Breast epithelium (tissue), 4 donors: ENCODE data around the gene TBC1D22B. TPM values are rescaled to one million over a fixed set of nuclear protein-coding genes. Genes with fewer than 3 reads are reported as not detected.

Source experiments
- DNase-seq, 2 donors: peaks; one replicate each; pipeline ENCODE4 v3.0.0-alpha.2; 2019; ENCODE audit warnings: low spot score in 2 of 2
- H3K27ac ChIP-seq, 2 donors: fragments of 200-600 bp; sonication (generic) in 1 of 2; one replicate each; pipeline ENCODE4 v1.5.1; 2016 to 2019; ENCODE audit warnings: mild to moderate bottlenecking in 1 of 2
- H3K27me3 ChIP-seq, 2 donors: fragments of 200-600 bp; sonication (generic) in 1 of 2; one replicate each; pipeline versions ENCODE4 v1.5.1 to v1.6.0; 2017 to 2019; ENCODE audit warnings: control low read depth in 1 of 2, mild to moderate bottlenecking in 1 of 2
- H3K36me3 ChIP-seq: fragments of 200-600 bp; one replicate; pipeline ENCODE4 v1.5.1; 2019
- H3K4me1 ChIP-seq, 2 donors: fragments of 200-600 bp; sonication (generic); one replicate each; pipeline ENCODE4 v1.5.1; 2016 to 2019; ENCODE audit warnings: control low read depth in 1 of 2
- H3K4me3 ChIP-seq, 3 donors: fragments of 200-600 bp; sonication (generic); 1 replicate in 2 of 3; 2 replicates in 1 of 3; pipeline ENCODE4 v1.5.1; 2016 to 2019; ENCODE audit warnings: mild to moderate bottlenecking in 3 of 3, moderate library complexity in 2 of 3
- H3K9me3 ChIP-seq, 2 donors: fragments of 200-600 bp; sonication (generic) in 1 of 2; one replicate each; pipeline ENCODE4 v1.5.1; 2016 to 2019; ENCODE audit warnings: control low read depth in 1 of 2
- POLR2A ChIP-seq: fragments of 450-650 bp; IDR thresholded peaks from one replicate; pipeline ENCODE4 v1.6.1; 2016; ENCODE audit warnings: antibody characterized with exemption, mild to moderate bottlenecking, moderate library complexity
- POLR2AphosphoS5 ChIP-seq, 3 donors: sonication (generic); formaldehyde crosslinking; IDR thresholded peaks; one replicate each; pipeline ENCODE4 v1.6.1; 2017; ENCODE audit warnings: antibody characterized with exemption in 3 of 3
- intact Hi-C: fragments of 100-400 bp; cut with DNase I; formaldehyde crosslinking; loops from one replicate; pipeline ENCODE4 v1.15.1; 2023; ENCODE audit warnings: low total_unique reads
- total RNA-seq, 3 donors: library from RNA; depleted of rRNA; stranded (reverse); fragments of >200 nt; gene quantifications; one replicate each; pipeline ENCODE4 v1.1.0, GENCODE V29; 2016
- TF ChIP-seq, protein P1 (sequence below), 3 donors: fragments of 450-650 bp; IDR thresholded peaks; one replicate each; pipeline ENCODE4 v1.5.1; 2016 to 2017; ENCODE audit warnings: antibody characterized with exemption in 3 of 3, mild to moderate bottlenecking in 3 of 3, moderate library complexity in 3 of 3

TBC1D22B gene
- total RNA-seq, 3 donors from 2014 or later, result 5.8 to 12.4 (median 8.8) TPM

DNA sequence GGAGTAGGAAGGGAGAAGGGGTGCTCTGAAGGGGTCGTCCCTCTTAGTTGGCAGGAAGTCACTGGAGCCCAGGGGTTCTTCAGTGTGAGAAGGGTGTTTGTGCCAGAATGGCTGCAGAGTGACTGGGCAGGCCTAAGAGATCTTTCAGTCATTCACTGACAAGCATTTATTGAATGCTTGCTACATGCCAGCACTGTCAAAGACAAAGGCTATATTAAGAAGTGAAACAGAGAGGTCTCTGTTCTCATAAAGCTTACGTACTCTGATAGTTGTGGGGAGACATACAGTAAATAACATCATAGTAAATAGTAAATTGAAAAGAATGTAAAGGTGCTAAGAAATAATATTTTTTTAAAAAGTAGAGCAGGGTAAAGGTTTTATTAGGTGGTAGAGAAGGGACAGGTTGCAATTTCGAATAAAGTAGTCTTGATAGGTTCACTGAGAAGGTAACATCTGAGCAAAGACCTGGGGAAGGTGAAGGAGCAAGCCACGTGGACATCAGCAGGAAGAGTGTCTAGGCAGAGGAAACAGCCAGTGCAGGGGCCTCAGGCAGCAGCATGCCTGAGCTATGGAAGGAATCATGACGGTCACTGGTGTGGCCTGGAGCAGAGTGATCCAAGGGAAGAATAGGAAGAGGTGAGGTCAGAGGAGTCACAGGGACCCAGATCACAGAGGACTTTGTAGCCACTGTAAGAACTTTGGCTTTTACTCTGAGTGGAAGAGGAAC is 59.9 kb downstream of the TBC1D22B start:
- intact Hi-C loops, result no loop called here
- no peak overlapping the region for H3K27ac ChIP-seq
- H3K4me3 ChIP-seq, result no peak overlapping the region
- TF ChIP-seq POLR2A (no peak), POLR2AphosphoS5 (IDR thresholded peaks at IDR 0.05) (no peak)
- TF ChIP-seq, protein P1, sequence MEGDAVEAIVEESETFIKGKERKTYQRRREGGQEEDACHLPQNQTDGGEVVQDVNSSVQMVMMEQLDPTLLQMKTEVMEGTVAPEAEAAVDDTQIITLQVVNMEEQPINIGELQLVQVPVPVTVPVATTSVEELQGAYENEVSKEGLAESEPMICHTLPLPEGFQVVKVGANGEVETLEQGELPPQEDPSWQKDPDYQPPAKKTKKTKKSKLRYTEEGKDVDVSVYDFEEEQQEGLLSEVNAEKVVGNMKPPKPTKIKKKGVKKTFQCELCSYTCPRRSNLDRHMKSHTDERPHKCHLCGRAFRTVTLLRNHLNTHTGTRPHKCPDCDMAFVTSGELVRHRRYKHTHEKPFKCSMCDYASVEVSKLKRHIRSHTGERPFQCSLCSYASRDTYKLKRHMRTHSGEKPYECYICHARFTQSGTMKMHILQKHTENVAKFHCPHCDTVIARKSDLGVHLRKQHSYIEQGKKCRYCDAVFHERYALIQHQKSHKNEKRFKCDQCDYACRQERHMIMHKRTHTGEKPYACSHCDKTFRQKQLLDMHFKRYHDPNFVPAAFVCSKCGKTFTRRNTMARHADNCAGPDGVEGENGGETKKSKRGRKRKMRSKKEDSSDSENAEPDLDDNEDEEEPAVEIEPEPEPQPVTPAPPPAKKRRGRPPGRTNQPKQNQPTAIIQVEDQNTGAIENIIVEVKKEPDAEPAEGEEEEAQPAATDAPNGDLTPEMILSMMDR (IDR thresholded peaks at IDR 0.05), result no peak
- no peak for DNase-seq
- no peaks in the 10 kb centered on the region for H3K4me1 ChIP-seq
- no peaks in the 10 kb centered on the region for H3K9me3 ChIP-seq
- no peaks in the 10 kb centered on the region for H3K36me3 ChIP-seq
- no peaks in the 10 kb centered on the region for H3K27me3 ChIP-seq

DNA sequence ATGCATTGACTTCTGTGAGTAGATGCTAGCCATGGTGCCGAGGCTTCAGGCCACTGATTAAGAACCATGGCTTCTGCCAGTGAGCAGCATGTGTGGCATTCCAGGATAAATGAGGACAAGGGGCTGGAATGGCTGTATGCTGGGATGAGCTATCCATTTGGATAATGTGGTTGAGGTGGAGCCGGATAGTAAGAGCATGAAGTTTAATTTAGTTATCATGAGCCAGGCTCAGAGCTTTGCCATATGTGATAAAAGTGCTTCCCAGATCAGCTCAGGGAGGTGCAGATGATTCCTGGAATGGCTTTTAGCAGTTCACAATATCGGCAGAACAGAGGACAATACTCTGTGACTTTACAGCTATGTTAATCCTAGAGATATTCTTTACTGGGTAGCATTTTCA is 61.6 kb downstream of the TBC1D22B start:
- Histone ChIP-seq H3K4me1 (no peaks in the 10 kb centered on the region), H3K9me3 (no peaks in the 10 kb centered on the region), H3K27me3 (no peaks in the 10 kb centered on the region), H3K4me3 (no peak overlapping the region), H3K27ac (peak overlapping the region in 1 of 2 donors; percentile 48), H3K36me3 (no peaks in the 10 kb centered on the region)
- DNase-seq, result no peak
- intact Hi-C loops, result no loop called here
- no peak for TF ChIP-seq POLR2A

DNA sequence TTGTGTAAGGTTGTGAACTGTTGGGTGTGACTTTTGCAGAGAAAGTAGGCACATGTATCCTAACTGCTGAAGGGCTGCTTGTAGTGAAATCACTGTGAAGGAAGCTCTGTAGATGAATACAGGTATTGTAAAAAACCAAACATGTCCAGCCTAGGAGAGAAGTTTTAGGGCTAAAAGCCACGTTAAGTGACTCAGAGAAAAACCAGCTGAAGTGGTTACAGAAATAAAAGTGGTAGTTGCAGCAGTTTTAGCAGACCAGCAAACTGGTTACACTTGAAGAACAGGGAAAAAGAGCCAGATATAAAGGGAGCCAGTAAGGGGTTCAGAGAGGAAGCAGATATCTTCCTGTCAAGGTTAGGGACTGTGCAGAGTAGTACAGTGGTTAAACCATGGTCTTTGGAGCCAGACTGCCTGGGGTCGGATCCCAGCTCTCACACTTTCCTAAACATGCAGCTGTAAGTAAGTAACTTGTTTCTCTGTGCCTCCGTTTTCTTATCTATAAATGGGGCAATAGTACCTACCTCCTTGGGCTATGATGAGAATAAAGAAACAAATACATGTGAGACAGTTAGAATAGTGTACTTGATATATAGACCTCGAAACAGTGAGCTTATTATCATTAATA is 62.4 kb downstream of the TBC1D22B start:
- Histone ChIP-seq H3K4me3 (no peak overlapping the region), H3K36me3 (no peaks in the 10 kb centered on the region), H3K4me1 (no peaks in the 10 kb centered on the region), H3K27me3 (no peaks in the 10 kb centered on the region), H3K9me3 (no peaks in the 10 kb centered on the region), H3K27ac (peak overlapping the region; percentile 48 to 49)
- no peak for DNase-seq
- TF ChIP-seq POLR2A, result no peak
- TF ChIP-seq, protein P1 (IDR thresholded peaks at IDR 0.05), result no peak
- TF ChIP-seq POLR2AphosphoS5 (IDR thresholded peaks at IDR 0.05), result no peak
- intact Hi-C loops, result loop anchor here (5.0 kb wide), 1 partner anchor 413 kb away; no protein-coding TSS in a partner anchor

DNA sequence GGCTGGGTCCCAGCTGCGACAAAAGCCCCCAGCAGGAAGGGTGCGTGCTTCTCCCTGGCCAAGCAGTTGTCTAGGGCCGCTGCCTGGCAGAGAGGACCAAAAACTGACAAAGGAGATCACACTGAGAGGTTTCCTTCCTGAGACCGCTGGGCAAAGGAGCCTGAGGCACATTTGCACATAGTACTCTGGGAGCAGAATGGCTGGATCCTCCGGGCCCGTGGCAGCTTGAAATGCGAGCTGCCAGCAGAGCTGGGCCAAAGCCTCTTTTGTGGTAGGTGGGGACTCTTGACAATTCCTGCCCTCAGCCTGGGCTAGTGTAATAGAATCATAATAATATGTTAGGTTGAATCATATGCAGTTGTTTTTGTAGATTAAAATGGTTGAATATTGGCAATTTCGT is 63.1 kb downstream of the TBC1D22B start:
- no peak overlapping the region for H3K4me3 ChIP-seq
- intact Hi-C loops, result loop anchor here (5.0 kb wide), 1 partner anchor 413 kb away; no protein-coding TSS in a partner anchor
- no peaks in the 10 kb centered on the region for H3K4me1 ChIP-seq
- no peaks in the 10 kb centered on the region for H3K36me3 ChIP-seq
- no peaks in the 10 kb centered on the region for H3K9me3 ChIP-seq
- no peak for DNase-seq
- peak overlapping the region; percentile 48 to 49 for H3K27ac ChIP-seq
- TF ChIP-seq, protein P1 (IDR thresholded peaks at IDR 0.05), result no peak
- no peaks in the 10 kb centered on the region for H3K27me3 ChIP-seq

DNA sequence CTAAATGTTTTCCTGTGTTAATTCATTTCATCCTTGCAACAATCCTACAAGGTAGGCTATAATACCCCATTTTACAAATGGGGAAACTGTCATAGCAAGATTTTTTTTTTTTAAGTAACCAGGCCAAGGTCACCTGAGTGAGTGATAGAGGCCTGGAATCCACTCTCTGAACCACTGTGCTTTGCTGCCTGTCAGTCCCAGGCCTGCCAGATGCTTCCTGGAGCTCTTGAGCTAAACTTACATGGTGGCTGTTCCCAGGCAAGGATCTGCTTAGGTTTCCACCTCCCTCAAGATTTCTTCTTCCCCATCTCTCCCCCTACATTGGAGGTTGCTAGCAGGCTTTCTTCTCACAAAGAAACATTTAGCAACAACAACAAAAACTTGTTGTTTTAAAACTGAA is 63.5 kb downstream of the TBC1D22B start:
- DNase-seq, result no peak

More for the DNA sequence above, 63.5 kb downstream of the TBC1D22B start:
- intact Hi-C loops, result loop anchor here (5.0 kb wide), 1 partner anchor 414 kb away; no protein-coding TSS in a partner anchor
- Histone ChIP-seq H3K27ac (peak overlapping the region in 1 of 2 donors; percentile 48), H3K9me3 (no peaks in the 10 kb centered on the region), H3K4me1 (no peaks in the 10 kb centered on the region), H3K27me3 (no peaks in the 10 kb centered on the region), H3K36me3 (no peaks in the 10 kb centered on the region), H3K4me3 (no peak overlapping the region)
- TF ChIP-seq POLR2AphosphoS5 (IDR thresholded peaks at IDR 0.05) (no peak), POLR2A (no peak)
- TF ChIP-seq, protein P1 (IDR thresholded peaks at IDR 0.05), result no peak
